ENCODE data around the gene EHMT2.
"Not testable (repeated sequence)": the region's sequence is repeated elsewhere in the genome, so short reads cannot be mapped to it uniquely, and the experiment has no call there.

The EHMT2 gene

DNA sequence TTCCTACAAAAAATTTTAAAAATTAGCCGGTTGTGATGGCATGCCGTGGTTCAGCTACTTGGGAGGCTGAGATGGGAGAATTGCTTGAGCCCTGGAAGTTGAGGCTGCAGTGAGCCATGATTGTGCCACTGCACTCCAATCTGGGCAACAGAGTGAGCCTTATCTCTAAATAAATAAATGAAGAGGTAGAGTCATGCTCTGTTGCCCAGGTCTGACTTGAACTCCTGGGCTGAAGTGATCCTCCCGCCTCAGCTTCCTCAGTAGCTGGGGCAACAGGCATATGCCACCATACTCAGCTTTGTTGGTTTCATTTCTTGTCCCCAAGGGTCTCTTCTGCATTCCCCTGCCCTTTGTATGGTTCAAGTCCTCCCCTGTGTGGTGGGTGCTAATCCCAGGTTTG lies 53.0 kb downstream of the EHMT2 start:
- Histone ChIP-seq H3K4me1 (ENCODE audit: control insufficient read depth in 1 of 2, insufficient read depth in 1 of 2, low read depth in 1 of 2, low read length in 1 of 2) (no peaks in the 10 kb centered on the region), H3K4me3 (ENCODE audit: low read depth in 1 of 2, low read length in 1 of 2) (no peak overlapping the region), H3K27me3 (no peaks in the 10 kb centered on the region), H3K9me3 (no peaks in the 10 kb centered on the region), H3K27ac (no peak overlapping the region), H3K36me3 (peaks cover 21% of the 10 kb centered on the region)
- TF ChIP-seq, protein P1, sequence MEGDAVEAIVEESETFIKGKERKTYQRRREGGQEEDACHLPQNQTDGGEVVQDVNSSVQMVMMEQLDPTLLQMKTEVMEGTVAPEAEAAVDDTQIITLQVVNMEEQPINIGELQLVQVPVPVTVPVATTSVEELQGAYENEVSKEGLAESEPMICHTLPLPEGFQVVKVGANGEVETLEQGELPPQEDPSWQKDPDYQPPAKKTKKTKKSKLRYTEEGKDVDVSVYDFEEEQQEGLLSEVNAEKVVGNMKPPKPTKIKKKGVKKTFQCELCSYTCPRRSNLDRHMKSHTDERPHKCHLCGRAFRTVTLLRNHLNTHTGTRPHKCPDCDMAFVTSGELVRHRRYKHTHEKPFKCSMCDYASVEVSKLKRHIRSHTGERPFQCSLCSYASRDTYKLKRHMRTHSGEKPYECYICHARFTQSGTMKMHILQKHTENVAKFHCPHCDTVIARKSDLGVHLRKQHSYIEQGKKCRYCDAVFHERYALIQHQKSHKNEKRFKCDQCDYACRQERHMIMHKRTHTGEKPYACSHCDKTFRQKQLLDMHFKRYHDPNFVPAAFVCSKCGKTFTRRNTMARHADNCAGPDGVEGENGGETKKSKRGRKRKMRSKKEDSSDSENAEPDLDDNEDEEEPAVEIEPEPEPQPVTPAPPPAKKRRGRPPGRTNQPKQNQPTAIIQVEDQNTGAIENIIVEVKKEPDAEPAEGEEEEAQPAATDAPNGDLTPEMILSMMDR (IDR thresholded peaks at IDR 0.05), result no peak

DNA sequence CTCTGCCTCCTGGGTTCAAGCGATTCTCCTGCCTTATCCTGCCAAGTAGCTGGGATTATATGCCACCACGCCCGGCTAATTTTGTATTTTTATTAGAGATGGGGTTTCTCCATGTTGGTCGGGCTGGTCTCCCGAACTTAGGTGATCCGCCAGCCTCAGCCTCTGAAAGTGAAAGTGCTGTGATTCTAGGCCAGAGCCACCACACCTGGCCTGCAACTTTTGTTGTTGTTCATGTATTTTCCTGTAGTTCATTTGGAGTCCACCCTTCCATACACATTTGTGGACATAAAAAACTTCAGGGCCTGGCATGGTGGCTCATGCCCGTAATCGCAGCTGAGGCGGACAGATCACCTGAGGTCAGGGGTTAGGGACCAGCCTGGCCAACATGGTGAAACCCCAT lies 55.4 kb downstream of the EHMT2 start:
- no peak overlapping the region for H3K4me3 ChIP-seq (ENCODE audit: low read depth in 1 of 2, low read length in 1 of 2)
- no peaks in the 10 kb centered on the region for H3K9me3 ChIP-seq
- H3K4me1 ChIP-seq (ENCODE audit: control insufficient read depth in 1 of 2, insufficient read depth in 1 of 2, low read depth in 1 of 2, low read length in 1 of 2), result peaks cover 11% of the 10 kb centered on the region in 2 experiments
- TF ChIP-seq, protein P1 (IDR thresholded peaks at IDR 0.05), result no peak
- H3K27me3 ChIP-seq, result no peaks in the 10 kb centered on the region
- no peak overlapping the region for H3K27ac ChIP-seq
- H3K36me3 ChIP-seq, result peaks cover 41% of the 10 kb centered on the region

DNA sequence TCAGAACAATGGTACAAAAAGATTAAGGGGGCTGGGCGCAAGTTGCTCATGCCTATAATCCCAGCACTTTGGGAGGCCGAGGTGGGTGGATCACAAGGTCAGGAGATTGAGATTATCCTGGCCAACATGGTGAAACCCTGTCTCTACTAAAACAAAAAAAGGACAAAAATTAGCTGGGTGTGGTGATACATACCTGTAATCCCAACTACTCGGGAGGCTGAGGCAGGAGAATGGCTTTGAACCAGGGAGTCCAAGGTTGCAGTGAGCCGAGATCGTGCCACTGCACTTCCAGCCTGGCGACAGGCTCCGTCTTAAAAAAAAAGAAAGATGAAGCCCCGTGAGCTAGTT lies 57.7 kb downstream of the EHMT2 start:
- H3K27ac ChIP-seq; H3K9me3 ChIP-seq; H3K27me3 ChIP-seq; H3K4me3 ChIP-seq (ENCODE audit: low read depth in 1 of 2, low read length in 1 of 2): not testable (repeated sequence)
- H3K36me3 ChIP-seq, result peaks cover 41% of the 10 kb centered on the region
- peaks cover 31 to 32% of the 10 kb centered on the region in 2 experiments for H3K4me1 ChIP-seq (ENCODE audit: control insufficient read depth in 1 of 2, insufficient read depth in 1 of 2, low read depth in 1 of 2, low read length in 1 of 2)

DNA sequence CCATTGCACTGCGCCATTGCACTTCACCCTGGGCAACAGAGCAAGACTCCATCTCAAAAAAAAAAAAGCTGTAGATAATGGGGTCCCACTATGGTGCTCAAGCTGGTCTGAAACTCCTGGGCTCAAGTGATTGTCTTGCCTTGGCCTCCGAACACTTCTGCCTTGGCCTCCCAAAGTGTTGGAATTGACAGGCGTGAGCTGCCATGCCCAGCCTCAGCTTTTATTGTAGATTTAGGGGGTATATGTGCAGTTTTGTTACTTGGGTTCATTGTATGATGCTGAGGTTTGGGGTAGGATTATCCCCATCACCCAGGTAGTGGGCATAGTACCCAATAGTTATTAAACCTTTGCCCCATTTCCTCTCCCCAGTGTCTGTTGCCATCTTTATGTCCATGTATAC lies 58.5 kb downstream of the EHMT2 start:
- TF ChIP-seq, protein P1 (IDR thresholded peaks at IDR 0.05), result no peak
- Histone ChIP-seq H3K27me3 (no peaks in the 10 kb centered on the region), H3K4me1 (ENCODE audit: control insufficient read depth in 1 of 2, insufficient read depth in 1 of 2, low read depth in 1 of 2, low read length in 1 of 2) (peaks cover 35 to 37% of the 10 kb centered on the region in 2 experiments), H3K9me3 (no peaks in the 10 kb centered on the region), H3K4me3 (ENCODE audit: low read depth in 1 of 2, low read length in 1 of 2) (no peak overlapping the region), H3K36me3 (peaks cover 41% of the 10 kb centered on the region), H3K27ac (no peak overlapping the region)

DNA sequence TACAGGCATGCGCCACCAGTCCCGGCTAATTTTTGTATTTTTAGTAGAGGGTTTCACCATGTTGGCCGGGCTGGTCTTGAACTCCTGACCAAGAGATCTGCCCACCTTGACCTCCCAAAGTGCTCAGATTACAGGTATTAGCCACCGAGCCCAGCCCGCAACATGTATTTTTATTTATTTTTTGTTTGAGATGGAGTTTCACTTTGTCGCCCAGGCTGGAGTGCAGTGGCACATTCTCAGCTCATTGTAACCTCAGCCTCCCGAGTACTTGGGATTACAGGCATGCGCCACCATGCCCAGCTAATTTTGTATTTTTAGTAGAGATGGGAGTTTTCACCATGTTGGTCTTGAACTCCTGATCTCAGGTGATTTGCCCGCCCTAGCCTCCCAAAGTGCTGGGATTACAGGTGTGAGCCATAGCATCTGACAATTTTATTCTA lies 59.4 kb downstream of the EHMT2 start:
- peaks cover 43 to 45% of the 10 kb centered on the region in 2 experiments for H3K4me1 ChIP-seq (ENCODE audit: control insufficient read depth in 1 of 2, insufficient read depth in 1 of 2, low read depth in 1 of 2, low read length in 1 of 2)
- not testable (repeated sequence) for H3K27me3 ChIP-seq; H3K4me3 ChIP-seq (ENCODE audit: low read depth in 1 of 2, low read length in 1 of 2); H3K9me3 ChIP-seq
- peaks cover 41% of the 10 kb centered on the region for H3K36me3 ChIP-seq
- peak overlapping the region; percentile 52 for H3K27ac ChIP-seq

DNA sequence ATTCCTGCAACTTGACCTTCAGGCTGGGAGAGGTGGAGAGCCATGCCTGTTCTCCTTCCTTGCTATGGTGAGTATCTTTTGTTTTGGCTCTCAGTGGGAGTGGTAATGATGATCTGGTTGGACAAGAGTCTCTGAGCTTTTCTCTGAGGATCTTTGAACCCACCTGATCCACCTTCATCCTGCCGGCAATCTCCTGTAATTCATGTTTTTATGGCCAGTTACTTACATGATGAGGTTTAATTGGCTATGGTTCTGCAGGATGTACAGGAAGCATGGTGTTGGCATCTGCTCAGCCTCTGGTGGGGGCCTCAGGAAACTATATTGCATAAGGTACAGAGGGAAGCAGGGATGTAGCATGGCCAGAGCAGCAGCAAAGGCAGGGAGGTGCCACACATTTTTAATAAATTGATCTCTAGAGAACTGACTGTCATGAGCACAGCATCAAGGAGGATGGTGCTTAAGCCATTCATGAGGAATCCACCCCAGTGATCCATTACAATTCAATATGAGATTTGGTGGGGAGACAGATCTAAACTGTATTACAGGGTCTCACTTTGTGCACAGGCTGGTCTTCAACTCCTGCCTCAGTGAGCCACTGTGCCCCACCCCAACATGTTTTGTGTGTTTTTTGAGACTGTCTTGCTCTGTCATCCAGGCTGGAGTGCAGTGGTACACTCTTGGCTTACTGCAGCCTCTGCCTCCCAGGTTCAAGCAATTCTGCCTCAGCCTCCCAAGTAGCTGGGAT lies 60.0 kb downstream of the EHMT2 start:
- H3K27ac ChIP-seq, result peak overlapping the region; percentile 52

More for the DNA sequence above, 60.0 kb downstream of the EHMT2 start:
- TF ChIP-seq, protein P1 (IDR thresholded peaks at IDR 0.05), result no peak
- Histone ChIP-seq H3K9me3 (no peaks in the 10 kb centered on the region), H3K27me3 (no peaks in the 10 kb centered on the region), H3K4me3 (ENCODE audit: low read depth in 1 of 2, low read length in 1 of 2) (no peak overlapping the region), H3K36me3 (peaks cover 41% of the 10 kb centered on the region), H3K4me1 (ENCODE audit: control insufficient read depth in 1 of 2, insufficient read depth in 1 of 2, low read depth in 1 of 2, low read length in 1 of 2) (peaks cover 49 to 51% of the 10 kb centered on the region in 2 experiments)

Data from neutrophil (primary cell).